Calu3 (cell line): Measurements from ENCODE around the gene KBTBD4. TPM values are rescaled to one million over a fixed set of nuclear protein-coding genes. Genes with fewer than 3 reads are reported as not detected.

Experiments used
- BruUV-seq: library from RNA; stranded (reverse); fragments of 400-500 nt; replicated peaks from 2 replicates; lab custom pipeline; 2021; lab: Mats Ljungman, UMichigan
- CTCF ChIA-PET: fragments of 300-600 bp; sonication (Branson Sonifier 250); formaldehyde crosslinking; loops from one replicate; lab custom pipeline; 2022; ENCODE audit warnings: antibody characterized with exemption; lab: Charles Lee
- DNase-seq: peaks from one replicate; pipeline ENCODE4 v3.0.0; 2022
- H3K27ac Mint-ChIP-seq: one replicate; pipeline ENCODE4 v1.8.0; 2022; ENCODE audit warnings: mixed read lengths; ENCODE audit not compliant: unreplicated experiment
- H3K27me3 Mint-ChIP-seq: one replicate; pipeline ENCODE4 v1.8.0; 2022; ENCODE audit warnings: mixed read lengths; ENCODE audit not compliant: unreplicated experiment
- H3K36me3 Mint-ChIP-seq: one replicate; pipeline ENCODE4 v1.8.0; 2022; ENCODE audit warnings: mild to moderate bottlenecking, moderate library complexity, mixed read lengths; ENCODE audit not compliant: insufficient read depth, unreplicated experiment
- H3K4me1 Mint-ChIP-seq: one replicate; pipeline ENCODE4 v1.8.0; 2022; ENCODE audit warnings: mild to moderate bottlenecking, low read depth, mixed read lengths; ENCODE audit not compliant: unreplicated experiment
- H3K4me3 Mint-ChIP-seq: one replicate; pipeline ENCODE4 v1.8.0; 2022; ENCODE audit warnings: mild to moderate bottlenecking, low read depth, moderate library complexity, mixed read lengths; ENCODE audit not compliant: unreplicated experiment
- H3K9me3 Mint-ChIP-seq: one replicate; pipeline ENCODE4 v1.8.0; 2022; ENCODE audit warnings: low read depth, mixed read lengths; ENCODE audit not compliant: unreplicated experiment
- intact Hi-C: fragments of 100-400 bp; cut with micrococcal nuclease; formaldehyde crosslinking; loops from one replicate; pipeline ENCODE4 v1.10.0; 2022; ENCODE audit not compliant: unreplicated experiment
- total RNA-seq: library from RNA; stranded (reverse); gene quantifications from 2 replicates; pipeline ENCODE4 v1.2.3, GENCODE V29; 2022
- TF ChIP-seq, protein P1 (sequence below): fragments of 200-600 bp; IDR thresholded peaks from one replicate; pipeline ENCODE4 v1.8.0; 2022; ENCODE audit warnings: antibody characterized with exemption; ENCODE audit not compliant: unreplicated experiment

Gene KBTBD4
- total RNA-seq, 1 experiment from 2014 or later: 14.6 TPM

DNA sequence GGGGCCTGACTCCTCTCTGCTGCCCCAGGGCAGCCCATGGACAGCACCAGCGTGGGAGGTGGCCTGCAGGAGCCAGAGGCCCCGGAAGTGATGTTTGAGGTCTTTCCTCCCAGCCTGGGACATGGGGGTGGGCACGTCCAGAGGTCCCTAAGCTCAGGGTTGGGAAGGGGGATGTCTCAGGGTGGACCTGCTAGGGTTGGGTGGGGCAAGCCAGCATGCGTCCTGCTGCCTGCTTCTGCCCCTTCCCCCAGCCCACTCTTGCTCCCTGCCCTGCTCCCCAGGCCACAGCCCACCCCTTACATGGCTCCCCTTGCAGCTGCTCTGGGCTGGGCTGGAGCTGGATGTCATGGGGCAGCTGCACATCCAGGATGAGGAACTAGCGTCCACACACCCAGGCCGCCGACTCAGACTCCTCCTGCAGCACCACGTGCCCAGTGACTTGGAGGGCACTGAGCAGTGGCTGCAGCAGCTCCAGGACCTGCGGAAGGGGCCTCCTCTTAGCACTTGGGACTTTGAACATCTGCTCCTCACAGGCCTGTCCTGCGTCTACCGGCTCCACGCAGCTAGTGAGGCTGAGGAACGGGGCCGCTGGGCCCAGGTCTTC, 9.1 kb upstream of the KBTBD4 start:
- intact Hi-C loops: no loop called here
- Mint-ChIP-seq H3K27ac (no peak overlapping the region), H3K9me3 (no peaks in the 10 kb centered on the region), H3K4me1 (no peaks in the 10 kb centered on the region), H3K27me3 (peaks cover 10% of the 10 kb centered on the region), H3K4me3 (no peak overlapping the region), H3K36me3 (peaks cover 6% of the 10 kb centered on the region)
- TF ChIP-seq, protein P1, sequence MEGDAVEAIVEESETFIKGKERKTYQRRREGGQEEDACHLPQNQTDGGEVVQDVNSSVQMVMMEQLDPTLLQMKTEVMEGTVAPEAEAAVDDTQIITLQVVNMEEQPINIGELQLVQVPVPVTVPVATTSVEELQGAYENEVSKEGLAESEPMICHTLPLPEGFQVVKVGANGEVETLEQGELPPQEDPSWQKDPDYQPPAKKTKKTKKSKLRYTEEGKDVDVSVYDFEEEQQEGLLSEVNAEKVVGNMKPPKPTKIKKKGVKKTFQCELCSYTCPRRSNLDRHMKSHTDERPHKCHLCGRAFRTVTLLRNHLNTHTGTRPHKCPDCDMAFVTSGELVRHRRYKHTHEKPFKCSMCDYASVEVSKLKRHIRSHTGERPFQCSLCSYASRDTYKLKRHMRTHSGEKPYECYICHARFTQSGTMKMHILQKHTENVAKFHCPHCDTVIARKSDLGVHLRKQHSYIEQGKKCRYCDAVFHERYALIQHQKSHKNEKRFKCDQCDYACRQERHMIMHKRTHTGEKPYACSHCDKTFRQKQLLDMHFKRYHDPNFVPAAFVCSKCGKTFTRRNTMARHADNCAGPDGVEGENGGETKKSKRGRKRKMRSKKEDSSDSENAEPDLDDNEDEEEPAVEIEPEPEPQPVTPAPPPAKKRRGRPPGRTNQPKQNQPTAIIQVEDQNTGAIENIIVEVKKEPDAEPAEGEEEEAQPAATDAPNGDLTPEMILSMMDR: no peak
- no TSS peak for BruUV-seq
- CTCF ChIA-PET: no interaction called here
- DNase-seq: no peak

DNA sequence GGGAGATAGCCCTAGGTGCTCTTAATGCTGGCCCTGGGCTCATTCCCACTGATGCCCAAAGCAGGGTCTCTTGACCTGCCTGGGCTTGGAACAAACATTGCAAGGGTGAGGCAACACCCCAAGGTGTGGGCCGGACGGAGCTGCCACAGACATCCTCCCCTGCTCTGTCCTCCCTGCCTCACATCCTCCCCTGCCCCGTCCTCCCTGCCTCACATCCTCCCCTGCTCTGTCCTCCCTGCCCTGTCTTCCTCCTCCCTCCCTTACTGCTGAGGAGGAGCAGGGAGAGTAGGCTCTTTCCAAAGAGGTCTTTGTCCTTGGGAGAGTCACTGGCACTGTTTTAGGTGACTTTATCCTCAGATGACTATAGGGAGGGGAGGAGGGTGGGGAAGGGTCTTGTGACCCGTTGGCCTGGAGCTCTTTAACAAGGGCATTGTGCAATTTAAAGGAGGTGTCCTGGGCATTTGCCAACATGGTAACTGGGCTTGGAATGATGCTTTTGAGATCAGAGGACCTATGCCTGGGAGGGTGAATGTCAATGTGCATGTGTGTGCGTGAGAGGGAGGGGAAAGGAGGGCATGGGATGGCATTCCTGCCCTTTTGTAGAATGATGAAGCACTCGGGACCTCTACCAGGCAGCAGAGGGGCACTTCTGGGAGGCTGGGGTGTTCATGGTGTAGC, 8.4 kb upstream of the KBTBD4 start:
- Mint-ChIP-seq H3K9me3 (no peaks in the 10 kb centered on the region), H3K4me1 (no peaks in the 10 kb centered on the region), H3K4me3 (no peak overlapping the region), H3K27ac (no peak overlapping the region), H3K27me3 (peaks cover 4% of the 10 kb centered on the region), H3K36me3 (peaks cover 6% of the 10 kb centered on the region)
- TF ChIP-seq, protein P1: no peak
- intact Hi-C loops: no loop called here
- no peak for DNase-seq
- no TSS peak for BruUV-seq
- CTCF ChIA-PET: no interaction called here

DNA sequence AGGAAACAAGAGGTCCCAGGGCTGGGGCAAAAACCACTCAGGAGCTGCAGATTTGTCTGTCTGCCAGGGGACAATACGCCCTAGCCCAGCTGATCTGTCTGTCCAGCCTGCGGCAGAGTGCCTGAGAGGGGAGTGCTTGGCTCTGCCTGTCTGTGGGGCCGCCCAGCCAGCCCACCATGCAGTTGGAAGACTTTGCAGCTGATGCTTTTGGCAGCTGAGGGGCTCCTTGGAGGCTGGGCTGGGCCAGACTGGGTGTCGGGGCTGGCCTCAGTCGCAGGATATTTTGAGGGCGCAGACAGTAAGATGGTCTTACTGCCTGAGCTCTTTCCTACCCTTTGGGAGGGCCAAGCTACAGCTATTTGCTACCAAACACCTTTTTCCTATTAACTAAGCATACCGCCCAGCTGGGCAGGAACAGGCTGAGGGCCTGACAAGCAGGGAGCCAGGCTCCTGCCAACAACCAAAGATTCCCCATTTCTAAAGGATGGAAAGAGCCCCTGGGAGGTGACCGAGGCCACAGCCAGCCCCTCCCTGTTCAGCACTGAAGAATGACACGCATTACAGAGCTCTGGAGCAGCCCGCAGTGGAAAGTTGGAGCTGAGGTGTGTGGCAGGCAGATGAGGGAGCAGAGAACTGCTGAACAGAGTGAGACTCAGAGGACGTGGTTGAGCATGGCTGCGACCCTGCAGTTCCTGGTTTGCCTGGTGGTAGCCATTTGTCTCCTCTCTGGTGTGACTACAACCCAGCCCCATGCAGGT, 7.5 kb upstream of the KBTBD4 start, which contains the start of gene FAM180B:
TSS of gene FAM180B (plus strand) at position 581 of the 758 bp plus-strand sequence. CDS start at position 672, 91 bp downstream.
- CTCF ChIA-PET: interaction anchor here (0.9 kb wide), 1 partner anchor 32 kb away, joined by 3 read pairs; no protein-coding TSS in a partner anchor
- no peak within 1 kb of the TSS for H3K27ac Mint-ChIP-seq
- no peak within 1 kb of the TSS for H3K4me3 Mint-ChIP-seq
- TF ChIP-seq, protein P1: no peak
- H3K27me3 Mint-ChIP-seq: no peaks in the 10 kb centered on the region
- no peak for DNase-seq
- no peaks in the 10 kb centered on the region for H3K4me1 Mint-ChIP-seq
- H3K9me3 Mint-ChIP-seq: no peaks in the 10 kb centered on the region
- BruUV-seq: no TSS peak
- H3K36me3 Mint-ChIP-seq: peaks cover 6% of the 10 kb centered on the region
- intact Hi-C loops: no loop called here

DNA sequence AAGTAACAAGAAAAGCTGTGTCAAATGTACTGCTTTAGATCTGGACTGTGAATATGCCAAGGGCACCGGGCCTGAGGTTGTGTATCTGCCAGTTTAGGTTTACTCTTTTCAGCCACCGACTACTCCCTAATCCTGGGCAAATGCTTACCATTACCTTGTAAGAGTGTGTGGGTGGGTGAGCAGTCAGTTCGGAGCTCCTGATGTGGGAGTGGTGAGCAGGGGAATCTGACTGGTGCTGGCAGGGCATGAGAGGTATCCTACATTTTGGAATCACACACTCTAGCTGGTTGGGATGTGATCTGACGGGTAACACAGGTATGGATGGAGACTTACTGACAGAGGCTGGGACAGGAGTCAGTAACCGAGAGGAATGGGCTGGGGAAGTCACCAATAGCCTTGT, 5.1 kb upstream of the KBTBD4 start:
- intact Hi-C loops: no loop called here
- TF ChIP-seq, protein P1: no peak
- Mint-ChIP-seq H3K4me1 (peaks cover 10% of the 10 kb centered on the region), H3K4me3 (no peak overlapping the region), H3K36me3 (peaks cover 18% of the 10 kb centered on the region), H3K9me3 (no peaks in the 10 kb centered on the region), H3K27ac (no peak overlapping the region), H3K27me3 (no peaks in the 10 kb centered on the region)
- BruUV-seq: no TSS peak
- no peak for DNase-seq
- CTCF ChIA-PET: no interaction called here
